Breast epithelium (tissue), 3 donors: ENCODE results near the gene DPEP3.
"Not testable (repeated sequence)": the region's sequence is repeated elsewhere in the genome, so short reads cannot be mapped to it uniquely, and the experiment has no call there.

Experiments used
- POLR2AphosphoS5 ChIP-seq, 3 donors: sonication (generic); formaldehyde crosslinking; IDR thresholded peaks; one replicate each; pipeline ENCODE4 v1.6.1; 2017; ENCODE audit warnings: antibody characterized with exemption in 3 of 3
- TF ChIP-seq, protein P1 (sequence below), 3 donors: fragments of 450-650 bp; IDR thresholded peaks; one replicate each; pipeline ENCODE4 v1.5.1; 2016 to 2017; ENCODE audit warnings: antibody characterized with exemption in 3 of 3, mild to moderate bottlenecking in 3 of 3, moderate library complexity in 3 of 3

DNA sequence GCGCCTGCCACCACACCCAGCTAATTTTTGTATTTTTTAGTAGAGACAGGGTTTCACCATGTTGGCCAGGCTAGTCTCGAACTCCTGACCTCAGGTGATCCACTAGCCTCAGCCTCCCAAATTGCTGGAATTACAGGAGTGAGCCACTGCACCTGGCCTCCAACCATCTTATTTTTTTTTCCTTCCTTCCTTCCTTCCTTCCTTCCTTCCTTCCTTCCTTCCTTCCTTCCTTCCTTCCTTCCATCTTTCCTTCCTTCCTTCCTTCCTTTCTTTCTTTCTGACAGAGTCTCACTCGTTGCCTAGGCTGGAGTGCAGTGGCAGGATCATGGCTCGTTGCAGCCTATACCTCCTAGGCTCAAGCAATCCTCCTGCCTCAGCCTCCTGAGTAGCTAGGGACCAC, 29.6 kb upstream of the DPEP3 start:
- TF ChIP-seq POLR2AphosphoS5 (IDR thresholded peaks at IDR 0.05) = not testable (repeated sequence)
- TF ChIP-seq, protein P1, sequence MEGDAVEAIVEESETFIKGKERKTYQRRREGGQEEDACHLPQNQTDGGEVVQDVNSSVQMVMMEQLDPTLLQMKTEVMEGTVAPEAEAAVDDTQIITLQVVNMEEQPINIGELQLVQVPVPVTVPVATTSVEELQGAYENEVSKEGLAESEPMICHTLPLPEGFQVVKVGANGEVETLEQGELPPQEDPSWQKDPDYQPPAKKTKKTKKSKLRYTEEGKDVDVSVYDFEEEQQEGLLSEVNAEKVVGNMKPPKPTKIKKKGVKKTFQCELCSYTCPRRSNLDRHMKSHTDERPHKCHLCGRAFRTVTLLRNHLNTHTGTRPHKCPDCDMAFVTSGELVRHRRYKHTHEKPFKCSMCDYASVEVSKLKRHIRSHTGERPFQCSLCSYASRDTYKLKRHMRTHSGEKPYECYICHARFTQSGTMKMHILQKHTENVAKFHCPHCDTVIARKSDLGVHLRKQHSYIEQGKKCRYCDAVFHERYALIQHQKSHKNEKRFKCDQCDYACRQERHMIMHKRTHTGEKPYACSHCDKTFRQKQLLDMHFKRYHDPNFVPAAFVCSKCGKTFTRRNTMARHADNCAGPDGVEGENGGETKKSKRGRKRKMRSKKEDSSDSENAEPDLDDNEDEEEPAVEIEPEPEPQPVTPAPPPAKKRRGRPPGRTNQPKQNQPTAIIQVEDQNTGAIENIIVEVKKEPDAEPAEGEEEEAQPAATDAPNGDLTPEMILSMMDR (IDR thresholded peaks at IDR 0.05) = not testable (repeated sequence)
